Activated CD8-positive, alpha-beta memory T cell treated with anti-CD3 and anti-CD28 coated beads, Interleukin-2, amount 50 U/mL, for 1 hour (primary cell): Measurements from ENCODE around the gene GALT.
A peak's percentile ranks its signal among the peaks of the same experiment; 100 is the strongest.

Experiments used
- DNase-seq: peaks from one replicate; pipeline ENCODE4 v3.0.0-alpha.2; 2020; ENCODE audit errors: extremely low read depth

GALT gene

DNA sequence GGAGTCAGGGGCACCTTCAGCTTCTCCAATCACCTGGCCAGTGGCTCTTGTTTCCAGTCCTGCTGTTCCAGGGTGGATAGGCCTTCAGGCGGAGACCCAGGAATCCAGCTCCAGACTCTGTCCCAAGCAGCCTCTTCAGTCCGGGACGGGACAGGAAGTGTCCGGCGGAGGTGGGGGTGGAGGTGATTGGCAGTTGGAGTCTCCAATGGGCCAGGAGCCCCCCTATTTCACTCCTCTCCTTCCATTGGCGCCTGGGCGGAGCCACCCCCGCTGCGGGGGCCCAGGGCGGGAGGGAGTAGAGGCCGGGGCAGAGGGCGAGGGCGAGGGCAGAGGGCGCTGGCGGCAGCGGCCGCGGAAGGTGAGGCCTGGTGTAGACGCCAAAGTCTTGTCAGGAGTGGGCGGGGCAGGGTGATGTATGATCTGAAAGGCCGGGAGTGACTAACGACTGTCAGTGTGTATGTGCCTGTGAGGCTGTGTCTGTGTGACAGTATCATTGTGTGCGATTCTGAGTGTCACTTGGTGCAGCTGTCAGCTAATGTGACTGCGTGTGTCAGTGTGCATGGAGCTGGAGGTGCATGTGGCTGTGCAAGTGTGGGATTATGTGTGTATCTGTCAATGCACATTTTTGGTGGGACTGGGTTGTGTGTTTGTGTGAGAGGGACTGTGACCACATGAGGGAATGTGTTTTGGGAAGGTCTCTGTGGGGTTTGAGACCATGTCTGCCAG lies 5.6 kb downstream of the GALT start, which contains the start of gene IL11RA:
IL11RA (plus strand) TSS at position 310 of the 726 bp plus-strand sequence. CDS start 3,033 bp downstream, outside the sequence.
- DNase-seq, result no peak

DNA sequence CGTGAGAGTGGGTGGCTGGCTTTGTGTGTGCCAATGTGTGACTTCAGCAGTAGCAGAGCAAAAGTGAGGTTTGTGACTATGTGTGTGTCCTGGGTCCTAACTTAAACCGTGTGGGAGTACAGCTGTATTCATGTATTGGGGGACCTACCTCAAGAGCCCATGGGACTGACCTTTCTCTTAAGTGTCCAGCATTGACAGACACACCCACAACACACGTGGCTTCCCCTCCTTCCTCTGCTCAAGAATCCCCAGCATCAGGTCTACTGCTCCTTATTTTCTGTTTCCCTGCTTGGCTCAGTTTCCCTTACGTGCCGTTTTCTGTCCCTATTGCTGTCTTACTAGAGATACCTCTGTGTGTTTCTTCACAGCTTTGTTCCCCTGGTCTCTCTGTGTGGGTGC lies 6.1 kb downstream of the GALT start:
- DNase-seq, result no peak

- DNase-seq, result no peak
Measured at GRCh38 chr9:34653151-34654072, 6.9 kb downstream of the GALT start.

DNA sequence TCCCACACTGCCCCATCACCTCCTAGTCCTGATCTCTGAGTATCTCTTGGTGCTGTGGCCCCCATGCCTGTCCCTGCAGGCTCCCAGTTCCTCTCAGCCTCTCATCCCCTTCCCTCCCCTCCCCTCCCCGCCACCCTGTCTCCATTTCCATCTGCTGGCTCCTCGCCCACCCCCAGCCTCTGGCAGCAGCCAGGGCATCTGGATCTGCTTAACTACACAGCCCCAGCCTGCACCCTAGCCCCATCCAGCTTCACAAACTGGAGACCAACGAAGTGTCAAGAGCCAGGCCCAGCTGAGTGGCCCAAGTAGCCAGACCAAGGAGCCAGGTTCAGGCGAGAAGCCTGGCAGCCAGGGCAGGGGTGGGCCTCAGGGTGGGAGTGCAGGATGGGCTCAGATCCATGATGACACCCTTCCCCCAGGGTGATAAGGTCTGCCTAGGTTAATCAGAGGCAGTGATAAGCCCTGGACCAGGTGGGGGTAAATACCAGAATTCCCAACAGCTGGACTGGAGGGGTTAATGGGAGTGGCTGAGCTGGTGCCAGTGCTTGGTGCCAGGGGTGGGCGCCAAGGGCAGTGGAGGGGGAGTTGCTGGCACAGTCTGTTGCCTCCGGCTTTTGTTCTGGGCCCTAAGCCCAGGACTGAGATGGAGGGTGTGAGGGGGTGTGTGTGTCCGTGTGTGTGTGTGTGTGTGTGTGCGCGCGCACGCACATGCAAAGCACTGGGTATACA lies 8.0 kb downstream of the GALT start:
- DNase-seq, result no peak

GRCh38 chr9:34655394-34655793 lies 8.9 kb downstream of the GALT start:
- DNase-seq, result no peak

GRCh38 chr9:34656992-34657391 lies 10.5 kb downstream of the GALT start:
- DNase-seq, result no peak

- DNase-seq, result no peak
Measured at GRCh38 chr9:34658461-34658860, 12.0 kb downstream of the GALT start.

- DNase-seq, result no peak
Measured at GRCh38 chr9:34659592-34660253, 13.2 kb downstream of the GALT start.

DNA sequence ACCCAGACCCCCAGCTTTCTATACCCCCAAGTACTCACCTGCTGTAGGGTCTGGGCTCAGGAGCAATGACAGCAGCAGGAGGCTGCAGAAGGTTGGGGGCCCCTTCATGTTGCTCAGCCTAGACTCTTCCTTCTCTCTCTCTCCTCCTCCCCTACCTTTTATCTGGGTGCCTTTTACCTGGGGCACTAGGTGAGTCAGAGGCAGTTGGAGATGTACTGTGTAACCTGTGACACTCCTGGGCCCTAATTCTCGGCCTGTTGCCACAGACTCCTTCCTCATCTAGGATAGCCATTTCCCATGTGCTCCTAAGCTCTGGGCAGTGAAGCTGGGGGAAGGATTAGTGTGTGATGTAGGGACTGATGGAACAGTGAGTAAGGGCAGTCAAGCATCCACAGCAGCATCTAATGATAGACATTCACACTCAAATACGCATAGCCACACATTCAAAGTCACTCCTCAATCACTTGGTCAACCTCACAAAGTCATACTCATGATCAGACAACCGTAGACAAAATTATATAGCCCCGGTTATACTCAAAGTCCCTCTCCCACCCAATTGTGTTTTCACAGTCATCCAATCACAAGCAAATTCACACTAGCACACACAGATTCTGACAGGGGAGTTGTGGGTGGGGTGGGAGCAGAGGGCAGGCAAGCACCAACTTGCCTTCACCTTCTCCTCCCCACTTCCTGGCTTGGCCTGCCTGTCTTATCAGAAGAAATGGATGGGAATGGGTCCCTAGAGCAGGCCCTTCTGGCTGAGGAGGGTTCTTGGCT lies 16.2 kb downstream of the GALT start, which contains the start of gene CCL27:
CCL27 (minus strand) TSS at position 132 of the 777 bp plus-strand sequence; CDS start at position 108, 24 bp downstream.
- no peak for DNase-seq

- no peak for DNase-seq
Measured at GRCh38 chr9:34663303-34663605, 16.8 kb downstream of the GALT start.

GRCh38 chr9:34664281-34665066 lies 18.0 kb downstream of the GALT start:
- DNase-seq, result no peak

DNA sequence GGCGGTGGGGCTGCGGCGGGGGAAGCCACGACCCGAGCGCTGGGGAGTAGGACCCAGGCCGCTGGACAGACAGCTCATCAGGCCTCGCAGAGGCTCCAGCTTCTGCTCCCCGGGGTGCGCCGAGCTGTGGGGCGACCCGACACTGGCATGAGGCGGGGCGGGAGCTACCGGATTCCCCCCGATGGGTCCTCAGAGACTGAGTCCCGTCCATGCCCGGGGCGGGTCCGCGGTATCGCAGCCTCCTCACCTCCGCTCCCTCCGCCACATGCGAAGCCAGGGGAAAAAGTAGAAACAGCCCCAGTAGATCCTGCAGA lies 18.5 kb downstream of the GALT start:
- DNase-seq, result no peak

DNA sequence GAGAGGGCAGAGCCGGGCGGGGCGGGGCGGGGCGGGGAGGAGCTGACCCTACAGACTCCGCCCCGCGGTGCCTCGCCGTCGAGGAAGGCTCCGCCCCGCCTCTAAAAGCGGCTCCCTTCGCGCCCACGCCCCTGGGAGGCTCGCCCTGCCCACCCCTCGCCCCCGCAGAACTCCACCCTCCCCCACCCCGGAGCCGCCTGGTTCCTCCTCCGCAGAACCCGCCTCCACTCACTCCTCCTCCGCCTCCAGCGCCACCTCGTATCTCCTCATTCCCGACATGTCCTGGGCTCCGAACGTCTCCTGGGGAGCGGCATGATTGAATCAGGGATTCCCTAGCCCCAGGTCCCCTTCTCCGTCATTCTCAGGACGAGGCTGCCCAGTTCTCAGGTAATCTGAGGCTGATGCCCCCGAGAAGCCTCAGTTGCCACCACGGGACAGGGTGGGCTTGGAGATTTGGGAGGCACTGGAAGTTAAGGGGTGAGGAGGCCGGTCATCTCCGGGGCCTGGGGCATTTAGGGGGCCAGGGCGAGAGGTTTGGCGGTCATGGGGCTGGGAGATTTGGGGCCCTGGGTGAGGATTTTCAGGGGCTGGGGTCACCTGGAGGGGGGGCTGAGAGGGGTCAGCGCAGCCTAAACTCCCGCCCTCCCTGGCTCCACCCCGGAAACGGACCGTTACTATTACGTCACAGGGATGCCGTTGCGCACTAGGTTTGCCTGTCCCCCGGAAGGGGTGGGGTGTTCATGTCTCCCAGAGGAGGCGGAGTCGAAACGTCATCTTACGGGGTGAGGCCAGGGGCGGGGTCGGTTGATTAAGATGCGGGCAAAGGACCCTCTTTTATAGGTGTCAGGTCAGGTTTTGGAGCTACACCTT lies 19.1 kb downstream of the GALT start:
- DNase-seq, result peak; percentile 83

GRCh38 chr9:34669809-34670562 lies 23.5 kb downstream of the GALT start:
- no peak for DNase-seq

DNA sequence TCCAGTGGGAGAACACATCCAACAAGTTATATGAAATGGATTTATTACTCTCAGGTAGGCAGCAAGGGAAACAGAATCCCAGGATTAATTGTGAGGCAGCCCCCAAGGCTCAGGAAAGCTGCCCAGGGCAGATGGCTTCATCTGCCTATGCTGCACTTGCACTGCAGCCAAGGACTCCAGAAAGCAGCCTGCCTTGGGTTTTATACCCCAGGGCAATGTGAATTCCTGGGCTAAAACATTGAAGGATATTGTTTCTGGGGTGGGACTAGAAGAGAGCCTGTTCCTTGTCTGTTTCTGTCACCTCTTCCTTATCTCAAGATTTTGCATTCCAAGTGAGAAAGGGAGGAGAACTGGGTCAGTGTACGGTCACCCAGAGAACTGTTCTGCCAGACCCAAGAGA lies 24.8 kb downstream of the GALT start:
- DNase-seq, result no peak

DNA sequence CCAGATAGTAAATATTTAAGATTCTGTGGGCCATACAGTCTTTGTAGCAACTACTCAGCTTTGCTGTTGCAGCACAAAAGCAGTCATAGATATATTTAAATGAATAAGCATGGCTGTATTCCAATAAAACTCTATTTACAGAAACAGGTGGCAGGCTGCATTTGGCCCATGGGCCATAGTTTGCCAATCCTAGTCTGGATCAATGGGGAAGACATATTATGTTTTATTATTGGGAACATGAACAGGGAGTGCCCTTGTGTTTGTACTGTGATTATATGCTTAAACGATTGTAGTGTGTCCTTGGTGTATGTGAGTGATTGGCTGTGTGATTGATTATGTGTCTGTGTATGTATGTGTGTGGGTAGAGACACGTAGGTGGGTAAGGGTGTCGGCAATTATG lies 28.0 kb downstream of the GALT start:
- no peak for DNase-seq

DNA sequence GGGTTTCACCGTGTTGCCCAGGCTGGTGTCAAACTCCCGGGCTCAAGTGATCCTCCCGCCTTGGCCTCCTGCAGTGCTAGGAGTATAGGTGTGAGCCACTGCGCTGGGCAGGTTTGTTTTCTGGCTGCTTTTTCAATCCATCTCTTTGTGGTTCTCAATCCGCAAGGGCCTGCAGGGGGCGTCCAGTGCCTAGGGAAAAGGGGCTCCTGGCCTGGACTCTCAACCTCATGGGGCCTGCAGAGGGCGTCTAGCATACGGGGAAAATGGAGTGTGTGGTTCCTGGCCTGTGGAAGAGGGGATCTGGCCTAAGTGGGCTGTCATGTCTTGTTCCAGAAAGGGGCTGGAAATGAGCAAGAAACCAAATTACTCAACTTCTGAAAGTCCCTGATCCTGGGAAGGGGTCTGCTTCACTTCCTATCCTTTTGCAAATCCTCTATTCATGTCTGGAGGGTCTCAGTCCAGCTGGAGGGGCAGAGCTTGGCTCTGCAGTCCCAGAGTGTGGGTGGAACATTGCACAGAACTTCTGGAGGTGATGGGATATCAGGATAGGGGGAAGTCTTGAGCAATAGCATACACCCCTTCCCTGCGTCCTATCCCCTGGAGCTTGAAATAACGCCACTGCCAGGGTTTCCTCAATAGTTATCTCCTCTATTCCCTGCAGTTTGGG lies 28.7 kb downstream of the GALT start:
- no peak for DNase-seq

- DNase-seq, result no peak
Measured at GRCh38 chr9:34675869-34676268, 29.4 kb downstream of the GALT start.
